NCI-H2196 (cell line): ENCODE measurements around the gene RBM10.

Experiments
- DNase-seq: peaks from one replicate; lab custom pipeline; 2025; ENCODE audit not compliant: unreplicated experiment; lab: John Stamatoyannopoulos, UW

The RBM10 gene

GRCh38 chrX:47198026-47198686, 53.1 kb downstream of the RBM10 start:
- DNase-seq: no peak

GRCh38 chrX:47198687-47199080, 53.7 kb downstream of the RBM10 start:
- DNase-seq: no peak

- DNase-seq: no peak
These were observed 54.3 kb downstream of the RBM10 start for GRCh38 chrX:47199286-47199685.

GRCh38 chrX:47200385-47201150, 55.5 kb downstream of the RBM10 start:
- DNase-seq: no peak

- no peak for DNase-seq
These were observed 56.4 kb downstream of the RBM10 start for GRCh38 chrX:47201345-47201944.

GRCh38 chrX:47202316-47202715, 57.3 kb downstream of the RBM10 start:
- DNase-seq: no peak

GRCh38 chrX:47202877-47203276, 57.9 kb downstream of the RBM10 start:
- no peak for DNase-seq

GRCh38 chrX:47204970-47205369, 59.9 kb downstream of the RBM10 start:
- DNase-seq: no peak

GRCh38 chrX:47206316-47206715, 61.3 kb downstream of the RBM10 start:
- no peak for DNase-seq

GRCh38 chrX:47208108-47208507, 63.1 kb downstream of the RBM10 start:
- no peak for DNase-seq

- no peak for DNase-seq
These were observed 64.7 kb downstream of the RBM10 start for GRCh38 chrX:47209508-47210238.

- no peak for DNase-seq
These were observed 65.8 kb downstream of the RBM10 start for GRCh38 chrX:47210661-47211425.

GRCh38 chrX:47212381-47213293, 67.6 kb downstream of the RBM10 start:
- DNase-seq: no peak

- DNase-seq: no peak
These were observed 69.5 kb downstream of the RBM10 start for GRCh38 chrX:47214435-47215077.

GRCh38 chrX:47215291-47215900, 70.4 kb downstream of the RBM10 start:
- DNase-seq: no peak

GRCh38 chrX:47216393-47216925, 71.4 kb downstream of the RBM10 start:
- no peak for DNase-seq

- peak; percentile 40 for DNase-seq
These were observed 72.3 kb downstream of the RBM10 start for GRCh38 chrX:47217121-47217851.

GRCh38 chrX:47217852-47218279, 72.8 kb downstream of the RBM10 start:
- DNase-seq: peak; percentile 93
